Cardiac muscle cell (in vitro differentiated cells and primary cell): Measurements from ENCODE around the gene PRMT2. TPM values are rescaled to one million over a fixed set of nuclear protein-coding genes. Genes with fewer than 3 reads are reported as not detected.

Source experiments
- DNase-seq, 2 donors: peaks; one replicate each; pipeline versions ENCODE4 v3.0.0 to v3.0.0-alpha.2; 2010 to 2017; ENCODE audit warnings: low read depth in 1 of 2, low spot score in 1 of 2
- H3K27ac ChIP-seq: fragments of 200-600 bp; sonication (generic); 2 replicates; pipeline ENCODE4 v1.5.1; 2016
- H3K27me3 ChIP-seq: fragments of 200-600 bp; sonication (generic); 2 replicates; pipeline ENCODE4 v1.6.0; 2016; ENCODE audit warnings: control low read depth
- H3K36me3 ChIP-seq: fragments of 200-600 bp; sonication (generic); 2 replicates; pipeline ENCODE4 v1.5.1; 2016; ENCODE audit warnings: control low read depth
- H3K4me1 ChIP-seq: fragments of 200-600 bp; sonication (generic); 2 replicates; pipeline ENCODE4 v1.8.1; 2017; ENCODE audit warnings: low read depth, mild to moderate bottlenecking, mixed run types
- H3K4me3 ChIP-seq: fragments of 200-600 bp; sonication (generic); 2 replicates; pipeline ENCODE4 v1.5.1; 2016; ENCODE audit warnings: mild to moderate bottlenecking
- H3K9me3 ChIP-seq: fragments of 200-600 bp; sonication (generic); 2 replicates; pipeline ENCODE4 v1.5.1; 2017; ENCODE audit warnings: low read depth, mild to moderate bottlenecking, control low read depth
- polyA plus RNA-seq: library from polyadenylated mRNA; unstranded; fragments of >200 nt; fragmentation: Nextera tagmentation; extraction: Ambion mirVana; gene quantifications from 2 replicates; pipeline ENCODE4 v1.2.1, GENCODE V29; 2016
- total RNA-seq: library from RNA; depleted of rRNA; stranded (reverse); fragments of >200 nt; gene quantifications from 2 replicates; pipeline ENCODE4 v1.2.3, GENCODE V29; 2016
- TF ChIP-seq, protein P1 (sequence below): IDR thresholded peaks from 2 replicates; pipeline ENCODE4 v1.5.1; 2012; ENCODE audit warnings: low read depth, mild to moderate bottlenecking, low read length

The PRMT2 gene
- total and polyA plus RNA-seq, 2 experiments from 2014 or later: 90.5 to 140 TPM

DNA sequence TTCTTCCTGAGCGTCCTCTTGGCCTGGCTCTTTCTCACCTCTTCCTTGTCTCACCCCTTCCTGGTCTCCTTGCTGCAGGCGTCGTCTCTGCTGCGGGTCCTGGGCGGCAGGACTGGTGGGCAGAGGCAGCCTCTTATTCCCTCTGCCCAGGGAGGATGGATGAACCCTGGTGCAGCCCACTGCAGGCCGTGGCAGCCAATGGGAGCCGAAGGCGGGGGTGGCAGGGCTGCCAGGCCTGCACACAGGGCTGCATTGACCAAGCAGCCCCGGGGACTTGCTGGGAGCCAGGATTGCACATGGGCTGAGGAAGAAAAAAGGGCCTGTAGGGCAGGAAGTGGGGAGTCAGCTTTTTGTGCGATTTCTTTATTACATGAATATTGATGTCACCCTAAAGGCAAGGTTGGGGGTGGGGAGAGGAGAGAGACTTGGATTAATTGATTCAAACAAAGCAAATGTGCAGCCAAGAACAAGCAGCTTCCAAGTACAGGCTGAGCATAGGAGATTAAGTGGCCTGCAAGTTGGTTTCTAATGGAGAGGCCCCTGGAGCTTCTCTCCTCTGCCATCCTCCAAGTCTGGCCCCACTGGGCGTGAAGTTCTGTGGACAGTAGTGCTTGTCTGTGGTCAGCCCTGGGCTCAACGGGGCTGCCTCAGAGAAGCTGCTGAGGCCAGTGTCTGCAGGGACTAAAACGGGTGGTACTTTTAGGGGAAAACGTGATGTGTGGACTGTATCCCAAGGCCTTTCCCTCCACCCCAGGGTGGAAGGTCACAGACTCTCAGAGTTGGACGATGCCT lies 30.3 kb upstream of the PRMT2 start, which contains the start of gene S100B:
S100B (minus strand) TSS at position 108 of the 792 bp plus-strand sequence. CDS start 2,667 bp downstream, outside the sequence.
- Histone ChIP-seq H3K27ac (no peak within 1 kb of the TSS), H3K4me1 (peaks cover 4% of the 10 kb centered on the region), H3K9me3 (no peaks in the 10 kb centered on the region), H3K36me3 (no peaks in the 10 kb centered on the region), H3K4me3 (no peak within 1 kb of the TSS), H3K27me3 (peaks cover 2% of the 10 kb centered on the region)
- DNase-seq: peak in 1 of 2 donors; percentile 14
- TF ChIP-seq, protein P1, sequence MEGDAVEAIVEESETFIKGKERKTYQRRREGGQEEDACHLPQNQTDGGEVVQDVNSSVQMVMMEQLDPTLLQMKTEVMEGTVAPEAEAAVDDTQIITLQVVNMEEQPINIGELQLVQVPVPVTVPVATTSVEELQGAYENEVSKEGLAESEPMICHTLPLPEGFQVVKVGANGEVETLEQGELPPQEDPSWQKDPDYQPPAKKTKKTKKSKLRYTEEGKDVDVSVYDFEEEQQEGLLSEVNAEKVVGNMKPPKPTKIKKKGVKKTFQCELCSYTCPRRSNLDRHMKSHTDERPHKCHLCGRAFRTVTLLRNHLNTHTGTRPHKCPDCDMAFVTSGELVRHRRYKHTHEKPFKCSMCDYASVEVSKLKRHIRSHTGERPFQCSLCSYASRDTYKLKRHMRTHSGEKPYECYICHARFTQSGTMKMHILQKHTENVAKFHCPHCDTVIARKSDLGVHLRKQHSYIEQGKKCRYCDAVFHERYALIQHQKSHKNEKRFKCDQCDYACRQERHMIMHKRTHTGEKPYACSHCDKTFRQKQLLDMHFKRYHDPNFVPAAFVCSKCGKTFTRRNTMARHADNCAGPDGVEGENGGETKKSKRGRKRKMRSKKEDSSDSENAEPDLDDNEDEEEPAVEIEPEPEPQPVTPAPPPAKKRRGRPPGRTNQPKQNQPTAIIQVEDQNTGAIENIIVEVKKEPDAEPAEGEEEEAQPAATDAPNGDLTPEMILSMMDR: no peak

DNA sequence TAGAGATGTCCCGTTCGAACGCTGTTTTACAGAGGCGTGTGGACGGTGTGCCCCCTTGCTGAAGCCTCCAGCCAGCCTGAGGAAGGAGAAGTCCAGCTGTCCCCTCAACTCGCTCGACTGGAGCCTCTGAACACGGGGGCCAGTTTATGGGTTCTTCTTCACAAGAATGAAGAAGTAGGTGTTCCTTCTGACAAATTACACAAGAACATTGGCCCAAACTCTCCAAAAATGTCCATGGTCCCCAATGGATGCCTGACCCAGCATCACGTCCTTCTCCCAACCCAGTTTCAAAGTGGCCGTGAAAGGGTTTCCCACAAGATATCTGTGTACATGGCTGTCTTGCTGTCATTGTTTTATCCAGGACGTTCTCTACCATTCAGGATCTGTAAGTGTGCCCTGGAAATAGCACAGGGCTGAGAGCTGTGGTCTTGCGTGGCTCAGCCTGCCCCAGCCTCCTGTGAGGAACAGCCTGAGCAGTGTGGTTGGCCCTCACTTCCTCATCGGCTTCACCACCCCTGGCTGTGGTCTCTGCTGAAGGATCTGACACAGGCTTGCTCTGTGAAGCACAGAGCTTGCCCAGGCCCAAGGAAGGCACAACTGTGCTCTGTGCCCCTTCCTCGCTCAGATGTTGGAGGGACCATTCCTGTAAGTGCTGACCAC lies 29.6 kb upstream of the PRMT2 start:
- Histone ChIP-seq H3K9me3 (no peaks in the 10 kb centered on the region), H3K27me3 (peaks cover 2% of the 10 kb centered on the region), H3K4me1 (peaks cover 4% of the 10 kb centered on the region), H3K36me3 (no peaks in the 10 kb centered on the region), H3K27ac (no peak overlapping the region), H3K4me3 (no peak overlapping the region)
- TF ChIP-seq, protein P1: no peak
- DNase-seq: no peak

DNA sequence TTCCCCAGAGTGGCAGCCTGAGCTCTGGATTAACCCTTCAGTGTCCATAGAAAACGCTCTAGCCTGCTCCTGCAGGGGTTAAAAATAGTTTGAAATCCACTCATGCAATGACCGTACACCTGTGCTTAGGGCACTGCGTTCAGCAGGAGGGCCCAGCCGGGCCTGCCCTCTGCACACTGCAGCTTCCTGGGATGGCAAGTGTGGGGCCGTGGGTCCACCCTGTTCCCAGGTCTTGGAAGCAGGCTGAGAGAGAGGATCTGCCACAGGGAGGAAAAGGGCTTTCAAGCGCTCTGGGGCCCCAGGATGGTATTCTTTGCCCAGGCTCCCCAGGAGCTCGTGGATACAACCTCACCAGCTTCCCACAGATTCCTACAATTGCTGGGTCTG lies 29.1 kb upstream of the PRMT2 start:
- DNase-seq: no peak
- no peaks in the 10 kb centered on the region for H3K9me3 ChIP-seq
- no peak overlapping the region for H3K4me3 ChIP-seq
- H3K4me1 ChIP-seq: peaks cover 4% of the 10 kb centered on the region
- H3K27me3 ChIP-seq: peaks cover 2% of the 10 kb centered on the region
- TF ChIP-seq, protein P1: no peak
- H3K36me3 ChIP-seq: no peaks in the 10 kb centered on the region
- no peak overlapping the region for H3K27ac ChIP-seq

DNA sequence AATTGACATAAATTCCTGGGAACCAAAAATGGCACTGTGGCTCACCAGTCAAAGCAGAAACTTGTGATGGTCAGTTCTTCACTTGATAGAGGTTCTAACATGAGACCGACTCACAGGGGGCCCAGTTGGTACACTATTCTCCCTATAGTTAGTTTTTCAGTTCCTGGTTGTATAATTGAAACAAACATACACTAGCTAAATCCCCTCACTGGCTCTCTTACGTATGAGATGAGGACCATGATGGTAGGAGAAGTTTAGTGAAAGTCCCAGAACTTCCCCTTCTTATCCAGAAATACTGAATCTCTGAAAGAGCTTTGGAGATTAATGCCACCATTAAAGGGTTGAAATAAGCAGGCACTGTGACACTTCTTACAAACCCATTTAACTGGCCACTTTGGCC lies 27.8 kb upstream of the PRMT2 start:
- Histone ChIP-seq H3K4me3 (no peak overlapping the region), H3K4me1 (peaks cover 4% of the 10 kb centered on the region), H3K9me3 (no peaks in the 10 kb centered on the region), H3K27ac (no peak overlapping the region), H3K27me3 (peaks cover 2% of the 10 kb centered on the region), H3K36me3 (no peaks in the 10 kb centered on the region)
- DNase-seq: no peak
- TF ChIP-seq, protein P1: no peak

DNA sequence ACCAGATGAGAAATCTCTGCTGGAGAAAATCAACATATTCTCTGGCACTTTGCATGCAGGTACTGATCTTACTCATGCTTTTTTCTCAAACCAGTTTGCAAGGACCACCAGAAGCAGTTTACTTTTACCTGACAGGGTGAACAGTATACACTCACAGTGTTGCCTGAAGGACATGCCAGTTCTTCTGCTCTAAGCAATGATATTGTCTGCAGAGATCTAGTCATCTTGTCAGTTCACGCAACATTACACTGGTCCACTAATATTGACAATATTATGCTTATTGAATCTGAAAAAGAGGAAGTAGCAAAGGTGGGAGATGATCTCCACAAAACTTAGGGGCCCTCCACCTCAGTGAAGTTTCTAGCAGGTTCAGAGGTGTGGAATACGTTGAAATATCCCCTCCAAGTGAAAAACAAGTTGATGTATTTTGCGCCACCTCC lies 26.8 kb upstream of the PRMT2 start:
- TF ChIP-seq, protein P1: no peak
- H3K9me3 ChIP-seq: no peaks in the 10 kb centered on the region
- H3K36me3 ChIP-seq: no peaks in the 10 kb centered on the region
- H3K27me3 ChIP-seq: peaks cover 2% of the 10 kb centered on the region
- no peak overlapping the region for H3K4me3 ChIP-seq
- peaks cover 4% of the 10 kb centered on the region for H3K4me1 ChIP-seq
- H3K27ac ChIP-seq: no peak overlapping the region
- no peak for DNase-seq
